GM18951 (cell line): ENCODE results near the gene SARDH.

ENCODE experiments used
- POLR2A ChIP-seq: IDR thresholded peaks from 4 replicates; pipeline ENCODE4 v1.6.1; 2011; ENCODE audit warnings: mild to moderate bottlenecking; ENCODE audit not compliant: insufficient read length, insufficient read depth; ENCODE audit errors: extremely low read depth
- in situ Hi-C: fragments of 300-500 bp; cut with MboI; formaldehyde crosslinking; loops from one replicate; pipeline ENCODE4 v1.12.0; 2022; ENCODE audit warnings: low sequenced_read_pairs, mixed read lengths, inconsistent platforms; ENCODE audit not compliant: unreplicated experiment

SARDH gene

GRCh38 chr9:133779516-133780403 lies 41.6 kb upstream of the SARDH start:
- no peak for TF ChIP-seq POLR2A
- in situ Hi-C loops: no loop called here

- in situ Hi-C loops: no loop called here
- TF ChIP-seq POLR2A: no peak
Measured at GRCh38 chr9:133779081-133779480, 40.9 kb upstream of the SARDH start.

- in situ Hi-C loops: no loop called here
- TF ChIP-seq POLR2A: no peak
Measured at GRCh38 chr9:133778336-133779013, 40.3 kb upstream of the SARDH start.

- no peak for TF ChIP-seq POLR2A
Measured at GRCh38 chr9:133777871-133778270, 39.7 kb upstream of the SARDH start.

GRCh38 chr9:133777068-133777791 lies 39.1 kb upstream of the SARDH start:
- TF ChIP-seq POLR2A: no peak
- in situ Hi-C loops: no loop called here

More at GRCh38 chr9:133777871-133778270, 39.7 kb upstream of the SARDH start:
- in situ Hi-C loops: no loop called here

GRCh38 chr9:133775951-133776905 lies 38.1 kb upstream of the SARDH start:
- in situ Hi-C loops: no loop called here
- TF ChIP-seq POLR2A: no peak

- in situ Hi-C loops: no loop called here
- TF ChIP-seq POLR2A: no peak
Measured at GRCh38 chr9:133775291-133775690, 37.1 kb upstream of the SARDH start.

- no peak for TF ChIP-seq POLR2A
- in situ Hi-C loops: no loop called here
Measured at GRCh38 chr9:133774799-133775198, 36.6 kb upstream of the SARDH start.

- TF ChIP-seq POLR2A: no peak
- in situ Hi-C loops: no loop called here
Measured at GRCh38 chr9:133773889-133774655, 35.9 kb upstream of the SARDH start.

GRCh38 chr9:133772581-133772980 lies 34.4 kb upstream of the SARDH start:
- no peak for TF ChIP-seq POLR2A
- in situ Hi-C loops: no loop called here

GRCh38 chr9:133771486-133772482 lies 33.6 kb upstream of the SARDH start:
- in situ Hi-C loops: no loop called here

More at GRCh38 chr9:133771486-133772482, 33.6 kb upstream of the SARDH start:
- no peak for TF ChIP-seq POLR2A
